ENCODE results near the gene SUSD1. TPM values are rescaled to one million over a fixed set of nuclear protein-coding genes. Genes with fewer than 3 reads are reported as not detected.

Gene SUSD1
- total RNA-seq, 1 experiment from 2014 or later, result 24.6 TPM

GRCh38 chr9:112119225-112120029 lies 55.7 kb downstream of the SUSD1 start:
- H3K4me1 Mint-ChIP-seq (ENCODE audit: low read depth, unreplicated experiment), result peaks cover 45% of the 10 kb centered on the region
- DNase-seq, result peak; percentile 58
- intact Hi-C loops (cut with micrococcal nuclease; ENCODE audit: unreplicated experiment), result loop anchor here (10.0 kb wide), 1 partner anchor 125 kb away; no protein-coding TSS in a partner anchor
- H3K36me3 Mint-ChIP-seq (ENCODE audit: insufficient read depth, unreplicated experiment), result peaks cover 8% of the 10 kb centered on the region
- H3K27me3 Mint-ChIP-seq (ENCODE audit: unreplicated experiment), result no peaks in the 10 kb centered on the region
- H3K4me3 Mint-ChIP-seq (ENCODE audit: low read depth, unreplicated experiment), result peak overlapping the region; percentile 39
- no peak for TF ChIP-seq CTCF (IDR thresholded peaks at IDR 0.05; ENCODE audit: unreplicated experiment)
- peak overlapping the region; percentile 95 for H3K27ac Mint-ChIP-seq (ENCODE audit: unreplicated experiment)
- CTCF ChIA-PET, result interaction anchor here (0.5 to 0.8 kb wide), 3 partner anchors 9 to 557 kb away, joined by 3 to 6 read pairs (median 4); no protein-coding TSS in a partner anchor
- no TSS peak for BruUV-seq (replicated peaks)
- H3K9me3 Mint-ChIP-seq (ENCODE audit: low read depth, unreplicated experiment), result no peaks in the 10 kb centered on the region

GRCh38 chr9:112118009-112118408 lies 57.1 kb downstream of the SUSD1 start:
- peaks cover 49% of the 10 kb centered on the region for H3K4me1 Mint-ChIP-seq (ENCODE audit: low read depth, unreplicated experiment)
- H3K4me3 Mint-ChIP-seq (ENCODE audit: low read depth, unreplicated experiment), result no peak overlapping the region
- intact Hi-C loops (cut with micrococcal nuclease; ENCODE audit: unreplicated experiment), result loop anchor here (10.0 kb wide), 1 partner anchor 127 kb away; no protein-coding TSS in a partner anchor
- H3K36me3 Mint-ChIP-seq (ENCODE audit: insufficient read depth, unreplicated experiment), result peaks cover 8% of the 10 kb centered on the region
- no peak for DNase-seq
- TF ChIP-seq CTCF (IDR thresholded peaks at IDR 0.05; ENCODE audit: unreplicated experiment), result no peak
- CTCF ChIA-PET, result no interaction called here
- no peaks in the 10 kb centered on the region for H3K27me3 Mint-ChIP-seq (ENCODE audit: unreplicated experiment)
- no TSS peak for BruUV-seq (replicated peaks)
- no peaks in the 10 kb centered on the region for H3K9me3 Mint-ChIP-seq (ENCODE audit: low read depth, unreplicated experiment)
- H3K27ac Mint-ChIP-seq (ENCODE audit: unreplicated experiment), result no peak overlapping the region

- DNase-seq, result no peak
- peaks cover 13% of the 10 kb centered on the region for H3K36me3 Mint-ChIP-seq (ENCODE audit: insufficient read depth, unreplicated experiment)
- H3K4me3 Mint-ChIP-seq (ENCODE audit: low read depth, unreplicated experiment), result no peak overlapping the region
- H3K9me3 Mint-ChIP-seq (ENCODE audit: low read depth, unreplicated experiment), result no peaks in the 10 kb centered on the region
- CTCF ChIA-PET, result interaction anchor here (0.6 kb wide), 1 partner anchor 192 kb away, joined by 5 read pairs; no protein-coding TSS in a partner anchor
- peaks cover 62% of the 10 kb centered on the region for H3K4me1 Mint-ChIP-seq (ENCODE audit: low read depth, unreplicated experiment)
- no peaks in the 10 kb centered on the region for H3K27me3 Mint-ChIP-seq (ENCODE audit: unreplicated experiment)
- TF ChIP-seq CTCF (IDR thresholded peaks at IDR 0.05; ENCODE audit: unreplicated experiment), result no peak
- intact Hi-C loops (cut with micrococcal nuclease; ENCODE audit: unreplicated experiment), result loop anchor here (10.0 kb wide), 1 partner anchor 129 kb away; no protein-coding TSS in a partner anchor
- no TSS peak for BruUV-seq (replicated peaks)
- H3K27ac Mint-ChIP-seq (ENCODE audit: unreplicated experiment), result no peak overlapping the region
These were observed 58.9 kb downstream of the SUSD1 start for GRCh38 chr9:112115970-112116753.

- H3K4me3 Mint-ChIP-seq (ENCODE audit: low read depth, unreplicated experiment), result no peak overlapping the region
- no peak for TF ChIP-seq CTCF (IDR thresholded peaks at IDR 0.05; ENCODE audit: unreplicated experiment)
- CTCF ChIA-PET, result no interaction called here
- intact Hi-C loops (cut with micrococcal nuclease; ENCODE audit: unreplicated experiment), result loop anchor here (10.0 kb wide), 1 partner anchor 130 kb away; no protein-coding TSS in a partner anchor
- no TSS peak for BruUV-seq (replicated peaks)
- peaks cover 13% of the 10 kb centered on the region for H3K36me3 Mint-ChIP-seq (ENCODE audit: insufficient read depth, unreplicated experiment)
- H3K9me3 Mint-ChIP-seq (ENCODE audit: low read depth, unreplicated experiment), result no peaks in the 10 kb centered on the region
- H3K27ac Mint-ChIP-seq (ENCODE audit: unreplicated experiment), result no peak overlapping the region
- no peaks in the 10 kb centered on the region for H3K27me3 Mint-ChIP-seq (ENCODE audit: unreplicated experiment)
- DNase-seq, result no peak
- peaks cover 60% of the 10 kb centered on the region for H3K4me1 Mint-ChIP-seq (ENCODE audit: low read depth, unreplicated experiment)
These were observed 60.0 kb downstream of the SUSD1 start for GRCh38 chr9:112115109-112115508.
